ENCODE measurements around the gene SCN1A.

SCN1A gene

DNA sequence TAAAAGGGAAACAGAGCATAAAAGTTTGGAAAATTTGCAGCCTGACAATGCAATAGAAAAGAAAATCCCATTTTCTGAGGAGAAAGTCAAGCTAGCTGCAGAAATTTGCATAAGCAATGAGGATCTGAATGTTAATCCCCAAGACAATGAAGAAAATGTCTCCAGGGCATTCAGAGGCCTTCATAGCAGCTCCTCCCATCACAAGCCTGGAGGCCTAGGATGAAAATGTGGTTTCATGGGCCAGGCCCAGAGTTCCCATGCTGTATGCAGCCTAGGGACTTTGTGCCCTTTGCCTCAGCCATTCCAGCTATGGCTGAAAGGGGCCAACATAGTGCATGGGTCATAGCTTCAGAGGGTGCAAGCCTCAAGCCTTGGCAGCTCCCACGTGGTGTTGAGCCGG, 10.3 kb upstream of the SCN1A start:
- H3K27me3 ChIP-seq (ENCODE audit: insufficient read depth, poor library complexity, severe bottlenecking): no peaks in the 10 kb centered on the region
- no peaks in the 10 kb centered on the region for H3K9me3 ChIP-seq (ENCODE audit: severe bottlenecking)
- no peaks in the 10 kb centered on the region for H3K4me1 ChIP-seq (ENCODE audit: insufficient read depth, poor library complexity, severe bottlenecking)
- H3K36me3 ChIP-seq (ENCODE audit: low read depth): no peaks in the 10 kb centered on the region
- ATAC-seq (ENCODE audit: low read depth) (no peak), DNase-seq (ENCODE audit: low spot score) (no peak)
- TF ChIP-seq, protein P1, sequence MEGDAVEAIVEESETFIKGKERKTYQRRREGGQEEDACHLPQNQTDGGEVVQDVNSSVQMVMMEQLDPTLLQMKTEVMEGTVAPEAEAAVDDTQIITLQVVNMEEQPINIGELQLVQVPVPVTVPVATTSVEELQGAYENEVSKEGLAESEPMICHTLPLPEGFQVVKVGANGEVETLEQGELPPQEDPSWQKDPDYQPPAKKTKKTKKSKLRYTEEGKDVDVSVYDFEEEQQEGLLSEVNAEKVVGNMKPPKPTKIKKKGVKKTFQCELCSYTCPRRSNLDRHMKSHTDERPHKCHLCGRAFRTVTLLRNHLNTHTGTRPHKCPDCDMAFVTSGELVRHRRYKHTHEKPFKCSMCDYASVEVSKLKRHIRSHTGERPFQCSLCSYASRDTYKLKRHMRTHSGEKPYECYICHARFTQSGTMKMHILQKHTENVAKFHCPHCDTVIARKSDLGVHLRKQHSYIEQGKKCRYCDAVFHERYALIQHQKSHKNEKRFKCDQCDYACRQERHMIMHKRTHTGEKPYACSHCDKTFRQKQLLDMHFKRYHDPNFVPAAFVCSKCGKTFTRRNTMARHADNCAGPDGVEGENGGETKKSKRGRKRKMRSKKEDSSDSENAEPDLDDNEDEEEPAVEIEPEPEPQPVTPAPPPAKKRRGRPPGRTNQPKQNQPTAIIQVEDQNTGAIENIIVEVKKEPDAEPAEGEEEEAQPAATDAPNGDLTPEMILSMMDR (IDR thresholded peaks at IDR 0.05; ENCODE audit: poor library complexity, severe bottlenecking): no peak
- H3K27ac ChIP-seq (ENCODE audit: poor library complexity, severe bottlenecking): no peak overlapping the region
- no peak overlapping the region for H3K4me3 ChIP-seq (ENCODE audit: severe bottlenecking)

DNA sequence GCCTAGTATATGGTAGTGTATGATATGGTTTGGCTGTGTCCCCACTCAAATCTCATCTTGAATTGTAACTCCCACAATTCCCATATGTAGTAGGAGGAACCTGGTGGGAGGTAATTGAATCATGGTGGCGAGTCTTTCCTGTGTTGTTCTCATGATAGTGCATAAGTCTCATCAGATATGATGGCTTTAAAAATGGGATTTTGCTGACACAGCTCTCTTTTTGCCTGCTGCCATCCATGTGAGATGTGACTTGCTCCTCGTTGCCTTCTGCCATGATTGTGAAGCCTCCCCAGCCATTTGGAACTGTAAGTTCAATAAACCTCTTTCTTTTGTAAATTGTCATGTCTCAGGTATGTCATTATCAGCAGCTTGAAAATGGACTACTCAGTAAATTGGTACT, 9.5 kb upstream of the SCN1A start:
- ATAC-seq (ENCODE audit: low read depth) (no peak), DNase-seq (ENCODE audit: low spot score) (no peak)
- no peak overlapping the region for H3K27ac ChIP-seq (ENCODE audit: poor library complexity, severe bottlenecking)
- TF ChIP-seq, protein P1 (IDR thresholded peaks at IDR 0.05; ENCODE audit: poor library complexity, severe bottlenecking): no peak
- H3K4me3 ChIP-seq (ENCODE audit: severe bottlenecking): no peak overlapping the region
- no peaks in the 10 kb centered on the region for H3K36me3 ChIP-seq (ENCODE audit: low read depth)
- no peaks in the 10 kb centered on the region for H3K27me3 ChIP-seq (ENCODE audit: insufficient read depth, poor library complexity, severe bottlenecking)
- no peaks in the 10 kb centered on the region for H3K4me1 ChIP-seq (ENCODE audit: insufficient read depth, poor library complexity, severe bottlenecking)
- no peaks in the 10 kb centered on the region for H3K9me3 ChIP-seq (ENCODE audit: severe bottlenecking)

DNA sequence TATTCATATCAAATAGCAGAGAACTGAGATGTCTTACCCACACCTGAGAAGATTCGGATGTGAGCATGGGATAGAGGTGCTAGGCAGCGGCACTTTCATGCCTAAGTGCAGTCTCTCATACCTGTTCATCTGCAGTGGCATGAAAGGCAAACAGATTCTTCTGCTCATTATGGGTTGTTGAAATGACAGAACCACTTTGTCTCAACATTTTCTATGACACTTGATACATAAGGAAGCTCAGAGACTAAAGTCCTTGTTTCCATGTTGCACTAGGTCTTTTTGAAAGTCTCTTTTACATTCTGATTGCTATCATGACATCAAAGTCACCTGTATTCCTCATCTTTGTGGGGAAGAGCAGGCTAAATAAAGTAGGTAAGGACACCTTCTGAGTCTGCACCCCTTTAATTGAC, 8.0 kb upstream of the SCN1A start:
- no peaks in the 10 kb centered on the region for H3K36me3 ChIP-seq (ENCODE audit: low read depth)
- H3K4me3 ChIP-seq (ENCODE audit: severe bottlenecking): no peak overlapping the region
- no peaks in the 10 kb centered on the region for H3K4me1 ChIP-seq (ENCODE audit: insufficient read depth, poor library complexity, severe bottlenecking)
- no peak for DNase-seq (ENCODE audit: low spot score)
- TF ChIP-seq, protein P1 (IDR thresholded peaks at IDR 0.05; ENCODE audit: poor library complexity, severe bottlenecking): no peak
- H3K27ac ChIP-seq (ENCODE audit: poor library complexity, severe bottlenecking): no peak overlapping the region
- no peaks in the 10 kb centered on the region for H3K27me3 ChIP-seq (ENCODE audit: insufficient read depth, poor library complexity, severe bottlenecking)
- H3K9me3 ChIP-seq (ENCODE audit: severe bottlenecking): no peaks in the 10 kb centered on the region
- no peak for ATAC-seq (ENCODE audit: low read depth)

DNA sequence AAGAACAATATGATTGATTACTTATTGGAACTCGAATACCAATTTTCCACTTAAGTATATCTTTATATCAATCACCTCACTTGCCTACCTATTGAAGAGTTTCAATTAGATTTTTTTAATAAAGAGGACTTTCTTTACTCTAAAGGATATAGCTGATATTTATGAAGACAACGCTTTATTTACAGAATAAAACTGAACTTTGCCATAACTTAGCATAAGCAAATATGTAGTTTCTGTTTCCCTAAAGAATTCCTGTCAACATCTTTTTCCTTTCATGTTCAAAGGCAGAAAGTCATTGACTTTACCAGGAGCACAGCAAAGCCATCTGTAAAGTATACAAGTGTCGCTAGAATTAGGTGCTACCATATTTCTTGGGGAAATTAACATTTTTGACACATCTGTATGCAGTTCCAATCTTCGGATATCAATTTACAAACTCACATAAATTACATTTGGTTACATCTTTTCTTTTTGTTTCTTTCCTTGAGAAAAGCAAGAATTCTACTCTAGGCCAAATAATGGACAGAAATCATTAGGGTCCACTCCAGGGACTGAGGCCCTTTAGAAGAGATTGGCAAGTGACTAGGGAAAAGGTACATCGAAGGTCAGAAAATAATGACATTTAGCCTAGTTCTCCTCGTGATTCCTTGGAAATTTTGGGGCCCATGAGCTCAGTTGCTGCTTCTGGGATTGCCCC, 7.5 kb upstream of the SCN1A start:
- ATAC-seq (ENCODE audit: low read depth) (no peak), DNase-seq (ENCODE audit: low spot score) (no peak)
- Histone ChIP-seq H3K4me1 (ENCODE audit: insufficient read depth, poor library complexity, severe bottlenecking) (no peaks in the 10 kb centered on the region), H3K36me3 (ENCODE audit: low read depth) (no peaks in the 10 kb centered on the region), H3K9me3 (ENCODE audit: severe bottlenecking) (no peaks in the 10 kb centered on the region), H3K27ac (ENCODE audit: poor library complexity, severe bottlenecking) (no peak overlapping the region), H3K27me3 (ENCODE audit: insufficient read depth, poor library complexity, severe bottlenecking) (no peaks in the 10 kb centered on the region), H3K4me3 (ENCODE audit: severe bottlenecking) (no peak overlapping the region)
- TF ChIP-seq, protein P1 (IDR thresholded peaks at IDR 0.05; ENCODE audit: poor library complexity, severe bottlenecking): no peak

Measured in RWPE2 (cell line).